ENCODE data around the gene GREB1.

The GREB1 gene

GRCh38 chr2:11574176-11575046, 40.6 kb downstream of the GREB1 start:
- TF ChIP-seq, protein P1, sequence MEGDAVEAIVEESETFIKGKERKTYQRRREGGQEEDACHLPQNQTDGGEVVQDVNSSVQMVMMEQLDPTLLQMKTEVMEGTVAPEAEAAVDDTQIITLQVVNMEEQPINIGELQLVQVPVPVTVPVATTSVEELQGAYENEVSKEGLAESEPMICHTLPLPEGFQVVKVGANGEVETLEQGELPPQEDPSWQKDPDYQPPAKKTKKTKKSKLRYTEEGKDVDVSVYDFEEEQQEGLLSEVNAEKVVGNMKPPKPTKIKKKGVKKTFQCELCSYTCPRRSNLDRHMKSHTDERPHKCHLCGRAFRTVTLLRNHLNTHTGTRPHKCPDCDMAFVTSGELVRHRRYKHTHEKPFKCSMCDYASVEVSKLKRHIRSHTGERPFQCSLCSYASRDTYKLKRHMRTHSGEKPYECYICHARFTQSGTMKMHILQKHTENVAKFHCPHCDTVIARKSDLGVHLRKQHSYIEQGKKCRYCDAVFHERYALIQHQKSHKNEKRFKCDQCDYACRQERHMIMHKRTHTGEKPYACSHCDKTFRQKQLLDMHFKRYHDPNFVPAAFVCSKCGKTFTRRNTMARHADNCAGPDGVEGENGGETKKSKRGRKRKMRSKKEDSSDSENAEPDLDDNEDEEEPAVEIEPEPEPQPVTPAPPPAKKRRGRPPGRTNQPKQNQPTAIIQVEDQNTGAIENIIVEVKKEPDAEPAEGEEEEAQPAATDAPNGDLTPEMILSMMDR (IDR thresholded peaks at IDR 0.05; ENCODE audit: control insufficient read depth, extremely low read depth, insufficient read depth) = no peak
- DNase-seq (ENCODE audit: low read depth) = no peak
- no peak overlapping the region for H3K4me3 ChIP-seq (ENCODE audit: low read depth, low read length)

GRCh38 chr2:11576398-11576797, 42.6 kb downstream of the GREB1 start:
- no peak for DNase-seq (ENCODE audit: low read depth)

GRCh38 chr2:11577101-11577883, 43.4 kb downstream of the GREB1 start:
- TF ChIP-seq, protein P1 (IDR thresholded peaks at IDR 0.05; ENCODE audit: control insufficient read depth, extremely low read depth, insufficient read depth) = no peak

More at GRCh38 chr2:11576398-11576797, 42.6 kb downstream of the GREB1 start:
- H3K4me3 ChIP-seq (ENCODE audit: low read depth, low read length) = no peak overlapping the region
- TF ChIP-seq, protein P1 (IDR thresholded peaks at IDR 0.05; ENCODE audit: control insufficient read depth, extremely low read depth, insufficient read depth) = no peak

DNA sequence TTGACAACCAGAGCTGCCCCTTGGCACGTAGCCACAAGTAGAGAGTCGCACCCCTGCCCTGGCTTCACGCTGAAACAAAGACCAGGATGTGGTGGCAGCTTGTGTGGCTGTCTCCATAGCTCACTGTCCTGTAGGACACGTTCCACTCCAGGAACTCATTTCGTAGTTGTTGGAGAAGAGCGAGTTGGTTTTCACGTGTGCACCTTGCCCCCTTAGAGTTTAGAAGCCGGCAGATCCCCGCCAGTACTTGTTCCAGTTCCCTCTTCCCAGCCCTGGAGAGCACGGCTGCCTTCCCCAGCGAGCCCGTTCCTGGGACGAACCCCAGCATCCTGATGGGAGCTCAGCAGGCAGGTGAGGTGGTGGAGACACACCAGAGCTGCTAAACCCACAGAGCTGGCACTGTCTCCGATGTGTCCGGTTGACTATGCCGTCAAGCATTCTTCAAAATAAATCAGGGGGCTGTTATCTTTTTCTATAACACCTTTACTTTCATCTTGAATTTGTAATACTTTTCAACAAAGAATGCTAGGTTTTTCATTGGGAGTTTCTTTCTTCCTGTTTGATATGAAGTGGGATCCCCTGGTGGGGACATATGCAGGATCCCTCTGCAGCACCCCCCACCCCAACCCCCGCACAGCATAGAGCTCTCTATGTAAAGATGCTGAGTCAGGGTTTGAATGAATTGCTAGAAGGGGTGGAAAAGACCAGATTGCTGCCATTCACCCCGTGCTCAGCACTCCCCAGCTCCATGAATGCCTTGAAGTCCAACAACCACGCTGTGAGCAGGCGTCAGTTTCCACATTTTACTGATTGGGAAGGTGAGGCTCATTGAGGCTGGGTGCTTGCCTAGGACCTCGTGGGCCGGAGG, 44.5 kb downstream of the GREB1 start:
- no peak for DNase-seq (ENCODE audit: low read depth)
- TF ChIP-seq, protein P1 (IDR thresholded peaks at IDR 0.05; ENCODE audit: control insufficient read depth, extremely low read depth, insufficient read depth) = no peak
- no peak overlapping the region for H3K4me3 ChIP-seq (ENCODE audit: low read depth, low read length)

More at GRCh38 chr2:11577101-11577883, 43.4 kb downstream of the GREB1 start:
- H3K4me3 ChIP-seq (ENCODE audit: low read depth, low read length) = no peak overlapping the region
- DNase-seq (ENCODE audit: low read depth) = no peak

DNA sequence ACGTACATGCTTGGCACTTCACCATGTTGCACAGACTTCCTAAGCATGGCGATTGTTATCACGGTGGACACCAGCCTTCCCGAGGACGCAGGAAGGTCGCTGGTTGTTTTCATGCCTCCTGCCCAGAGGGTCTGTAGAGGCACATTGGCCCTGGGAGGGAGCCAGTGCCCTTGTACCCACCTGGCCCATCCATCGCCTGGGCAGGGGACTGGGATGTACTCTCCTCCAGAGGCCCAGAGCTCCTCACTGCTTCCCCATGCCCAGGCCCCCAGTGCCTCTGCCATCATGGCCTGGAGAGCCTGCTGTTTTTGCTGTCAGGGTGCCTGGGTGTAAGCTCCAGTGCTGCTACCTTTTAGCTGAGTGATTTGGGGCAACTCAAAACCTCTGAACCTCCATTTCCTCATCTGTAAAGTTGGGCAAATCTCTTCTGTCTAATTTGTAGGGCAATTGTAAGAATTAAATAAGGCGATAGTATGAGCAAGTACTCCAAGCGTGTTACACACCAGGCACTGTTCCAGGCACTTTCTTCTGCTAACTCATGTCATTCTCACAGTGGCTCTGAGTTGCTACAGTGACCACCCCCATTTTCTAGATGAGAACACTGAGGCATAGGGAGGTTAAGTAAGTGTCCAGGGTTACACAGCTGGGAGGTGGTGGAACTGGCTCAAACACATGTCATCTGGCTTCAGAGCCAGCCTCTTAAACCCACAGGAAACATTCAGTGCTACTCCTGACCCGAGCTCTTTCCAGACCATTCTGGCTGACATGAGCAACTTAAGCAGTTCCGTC, 45.3 kb downstream of the GREB1 start:
- TF ChIP-seq, protein P1 (IDR thresholded peaks at IDR 0.05; ENCODE audit: control insufficient read depth, extremely low read depth, insufficient read depth) = no peak
- DNase-seq (ENCODE audit: low read depth) = no peak
- no peak overlapping the region for H3K4me3 ChIP-seq (ENCODE audit: low read depth, low read length)

Measured in LNCaP clone FGC (cell line).